ENCODE data around the gene TEAD1. TPM values are rescaled to one million over a fixed set of nuclear protein-coding genes. Genes with fewer than 3 reads are reported as not detected.

TEAD1 gene
- total RNA-seq, 2 donors from 2014 or later = 76.4 to 94.4 TPM

- no peaks in the 10 kb centered on the region for H3K27me3 ChIP-seq (ENCODE audit: control insufficient read depth, insufficient read depth, low read length, poor library complexity, severe bottlenecking)
- TF ChIP-seq CTCF (conservative IDR thresholded peaks at IDR 0.05) = no peak
- no peak overlapping the region for H3K4me3 ChIP-seq (ENCODE audit: low read length)
- Mint-ChIP-seq H3K27ac (no peak overlapping the region), H3K27me3 (ENCODE audit: insufficient read depth) (no peaks in the 10 kb centered on the region), H3K9me3 (no peaks in the 10 kb centered on the region), H3K36me3 (ENCODE audit: low read depth) (no peaks in the 10 kb centered on the region), H3K4me3 (no peak overlapping the region), H3K4me1 (peaks cover 30% of the 10 kb centered on the region)
- H3K9ac ChIP-seq (ENCODE audit: extremely low read depth, low read length, poor library complexity, severe bottlenecking) = no peak overlapping the region
- no peaks in the 10 kb centered on the region for H3K9me3 ChIP-seq (ENCODE audit: control insufficient read depth, low read length)
- peaks cover 4% of the 10 kb centered on the region for H3K4me1 ChIP-seq (ENCODE audit: control insufficient read depth, insufficient read depth, low read length)
- DNase-seq = no peak
- H3K36me3 ChIP-seq (ENCODE audit: control insufficient read depth, insufficient read depth, low read length) = peaks cover 8% of the 10 kb centered on the region
- 86 to 93% methylated on average over 1 of the region's 1 CpG for WGBS, 2 experiments (ENCODE audit: insufficient coverage in 1 of 2, insufficient read length in 1 of 2)
- H3K27ac ChIP-seq (ENCODE audit: low read depth, low read length) = no peak overlapping the region
Measured at GRCh38 chr11:12711496-12711895, 37.3 kb downstream of the TEAD1 start.

GRCh38 chr11:12712132-12712531, 37.9 kb downstream of the TEAD1 start:
- H3K27ac Mint-ChIP-seq = no peak overlapping the region
- no peaks in the 10 kb centered on the region for H3K36me3 Mint-ChIP-seq (ENCODE audit: low read depth)

GRCh38 chr11:12715131-12715530, 40.9 kb downstream of the TEAD1 start:
- peaks cover 28% of the 10 kb centered on the region for H3K4me1 Mint-ChIP-seq
- no peak overlapping the region for H3K9ac ChIP-seq (ENCODE audit: extremely low read depth, low read length, poor library complexity, severe bottlenecking)
- no peak for TF ChIP-seq CTCF (conservative IDR thresholded peaks at IDR 0.05)
- H3K4me3 Mint-ChIP-seq = no peak overlapping the region
- H3K27me3 Mint-ChIP-seq (ENCODE audit: insufficient read depth) = no peaks in the 10 kb centered on the region
- DNase-seq = no peak
- no peak overlapping the region for H3K27ac Mint-ChIP-seq
- no peak overlapping the region for H3K4me3 ChIP-seq (ENCODE audit: low read length)
- 94% methylated on average over 4 of the region's 4 CpGs; no CpG with 5 or more reads in 1 of the 2 experiments for WGBS, 2 experiments (ENCODE audit: insufficient coverage in 1 of 2, insufficient read length in 1 of 2)
- peaks cover 15% of the 10 kb centered on the region for H3K4me1 ChIP-seq (ENCODE audit: control insufficient read depth, insufficient read depth, low read length)
- no peaks in the 10 kb centered on the region for H3K36me3 ChIP-seq (ENCODE audit: control insufficient read depth, insufficient read depth, low read length)
- H3K9me3 Mint-ChIP-seq = no peaks in the 10 kb centered on the region
- no peaks in the 10 kb centered on the region for H3K27me3 ChIP-seq (ENCODE audit: control insufficient read depth, insufficient read depth, low read length, poor library complexity, severe bottlenecking)
- H3K36me3 Mint-ChIP-seq (ENCODE audit: low read depth) = no peaks in the 10 kb centered on the region
- no peak overlapping the region for H3K27ac ChIP-seq (ENCODE audit: low read depth, low read length)
- H3K9me3 ChIP-seq (ENCODE audit: control insufficient read depth, low read length) = no peaks in the 10 kb centered on the region

More at GRCh38 chr11:12712132-12712531, 37.9 kb downstream of the TEAD1 start:
- Histone ChIP-seq H3K4me1 (ENCODE audit: control insufficient read depth, insufficient read depth, low read length) (peaks cover 3% of the 10 kb centered on the region), H3K27ac (ENCODE audit: low read depth, low read length) (no peak overlapping the region), H3K27me3 (ENCODE audit: control insufficient read depth, insufficient read depth, low read length, poor library complexity, severe bottlenecking) (no peaks in the 10 kb centered on the region), H3K9ac (ENCODE audit: extremely low read depth, low read length, poor library complexity, severe bottlenecking) (no peak overlapping the region), H3K36me3 (ENCODE audit: control insufficient read depth, insufficient read depth, low read length) (peaks cover 3% of the 10 kb centered on the region), H3K4me3 (ENCODE audit: low read length) (no peak overlapping the region), H3K9me3 (ENCODE audit: control insufficient read depth, low read length) (no peaks in the 10 kb centered on the region)
- WGBS, 2 experiments (ENCODE audit: insufficient coverage in 1 of 2, insufficient read length in 1 of 2) = 93 to 97% methylated on average over 4 of the region's 4 CpGs
- no peak for DNase-seq
- Mint-ChIP-seq H3K4me1 (peaks cover 27% of the 10 kb centered on the region), H3K27me3 (ENCODE audit: insufficient read depth) (no peaks in the 10 kb centered on the region), H3K4me3 (no peak overlapping the region), H3K9me3 (no peaks in the 10 kb centered on the region)
- no peak for TF ChIP-seq CTCF (conservative IDR thresholded peaks at IDR 0.05)
